HG03378 (cell line): Measurements from ENCODE around the gene CA7.
"Not testable (repeated sequence)": the region's sequence is repeated elsewhere in the genome, so short reads cannot be mapped to it uniquely, and the experiment has no call there.

Source experiments
- ATAC-seq: cut with Tn5 transposase; IDR thresholded peaks from one replicate; pipeline ENCODE4 v1.9.1; 2021; ENCODE audit warnings: mild to moderate bottlenecking, moderate library complexity; ENCODE audit not compliant: unreplicated experiment

CA7 gene

GRCh38 chr16:66846266-66846665 is 2.1 kb downstream of the CA7 start:
- ATAC-seq = no peak

GRCh38 chr16:66846831-66847230 is 2.6 kb downstream of the CA7 start:
- ATAC-seq = no peak

- no peak for ATAC-seq
These were observed 3.4 kb downstream of the CA7 start for GRCh38 chr16:66847533-66848067.

- no peak for ATAC-seq
These were observed 4.0 kb downstream of the CA7 start for GRCh38 chr16:66848172-66848571.

- ATAC-seq = no peak
These were observed 4.8 kb downstream of the CA7 start for GRCh38 chr16:66849021-66849420.

GRCh38 chr16:66849549-66849948 is 5.3 kb downstream of the CA7 start:
- no peak for ATAC-seq

GRCh38 chr16:66850115-66850815 is 6.1 kb downstream of the CA7 start:
- ATAC-seq = no peak

- ATAC-seq = no peak
These were observed 7.2 kb downstream of the CA7 start for GRCh38 chr16:66851166-66851964.

GRCh38 chr16:66853261-66854139 is 9.3 kb downstream of the CA7 start:
- no peak for ATAC-seq

GRCh38 chr16:66856184-66856730 is 12.0 kb downstream of the CA7 start:
- ATAC-seq = no peak

GRCh38 chr16:66856801-66857200 is 12.6 kb downstream of the CA7 start:
- ATAC-seq = no peak

GRCh38 chr16:66857437-66857836 is 13.2 kb downstream of the CA7 start:
- ATAC-seq = no peak

- peak; percentile 67 for ATAC-seq
These were observed 14.7 kb downstream of the CA7 start for GRCh38 chr16:66858740-66859396.

- ATAC-seq = no peak
These were observed 15.3 kb downstream of the CA7 start for GRCh38 chr16:66859397-66860068.

GRCh38 chr16:66862023-66862520 is 17.9 kb downstream of the CA7 start:
- no peak for ATAC-seq

GRCh38 chr16:66863707-66864106 is 19.5 kb downstream of the CA7 start:
- no peak for ATAC-seq

- ATAC-seq = no peak
These were observed 25.2 kb downstream of the CA7 start for GRCh38 chr16:66869424-66869823.

GRCh38 chr16:66871363-66871762 is 27.1 kb downstream of the CA7 start:
- ATAC-seq = not testable (repeated sequence)

GRCh38 chr16:66871840-66872239 is 27.6 kb downstream of the CA7 start:
- ATAC-seq = no peak

- ATAC-seq = no peak
These were observed 28.3 kb downstream of the CA7 start for GRCh38 chr16:66872559-66872942.
